Pulmonary artery endothelial cell (primary cell): ENCODE measurements around the gene DEFB123. TPM values are rescaled to one million over a fixed set of nuclear protein-coding genes. Genes with fewer than 3 reads are reported as not detected.
"Not testable (repeated sequence)": the region's sequence is repeated elsewhere in the genome, so short reads cannot be mapped to it uniquely, and the experiment has no call there.

Experiments used
- DNase-seq: peaks from one replicate; pipeline ENCODE4 v3.0.0-alpha.2; 2011; ENCODE audit warnings: low read depth, low spot score
- total RNA-seq: library from RNA; depleted of rRNA; stranded (reverse); fragments of >200 nt; gene quantifications from 2 replicates; pipeline ENCODE4 v1.2.3, GENCODE V29; 2014

DEFB123 gene
- total RNA-seq: not detected in 2 replicates

GRCh38 chr20:31440012-31440659 is at the start of gene DEFB123:
Gene DEFB123 (plus strand): TSS chr20:31440632. CDS start chr20:31440699, 67 bp downstream.
- no peak for DNase-seq

- DNase-seq: no peak
Observed at GRCh38 chr20:31392836-31393235, 47.6 kb upstream of the DEFB123 start.

GRCh38 chr20:31394900-31395299 is 45.5 kb upstream of the DEFB123 start:
- DNase-seq: no peak

GRCh38 chr20:31403886-31404285 is 36.5 kb upstream of the DEFB123 start:
- no peak for DNase-seq

- DNase-seq: no peak
Observed at GRCh38 chr20:31406115-31406514, 34.3 kb upstream of the DEFB123 start, which contains the start of gene DEFB121. Gene DEFB121 (minus strand): TSS chr20:31406215. CDS start chr20:31406152, 63 bp downstream.

GRCh38 chr20:31410011-31410410 is 30.4 kb upstream of the DEFB123 start:
- DNase-seq: no peak

- no peak for DNase-seq
Observed at GRCh38 chr20:31414381-31414780, 26.1 kb upstream of the DEFB123 start.

- DNase-seq: no peak
Observed at GRCh38 chr20:31415653-31416052, 24.8 kb upstream of the DEFB123 start.

- no peak for DNase-seq
Observed at GRCh38 chr20:31418307-31418706, 22.1 kb upstream of the DEFB123 start.

GRCh38 chr20:31425797-31426196 is 14.6 kb upstream of the DEFB123 start:
- no peak for DNase-seq

GRCh38 chr20:31426891-31427551 is 13.4 kb upstream of the DEFB123 start:
- not testable (repeated sequence) for DNase-seq

- not testable (repeated sequence) for DNase-seq
Observed at GRCh38 chr20:31427576-31427975, 12.9 kb upstream of the DEFB123 start.

- no peak for DNase-seq
Observed at GRCh38 chr20:31430568-31431115, 9.8 kb upstream of the DEFB123 start.

- no peak for DNase-seq
Observed at GRCh38 chr20:31446084-31446819, 5.8 kb downstream of the DEFB123 start.

GRCh38 chr20:31449511-31450414 is 9.3 kb downstream of the DEFB123 start:
- DNase-seq: no peak

- no peak for DNase-seq
Observed at GRCh38 chr20:31452575-31452974, 12.1 kb downstream of the DEFB123 start.

GRCh38 chr20:31454361-31454760 is 13.9 kb downstream of the DEFB123 start:
- no peak for DNase-seq

- DNase-seq: not testable (repeated sequence)
Observed at GRCh38 chr20:31470946-31471345, 30.5 kb downstream of the DEFB123 start.

- no peak for DNase-seq
Observed at GRCh38 chr20:31472395-31473330, 32.2 kb downstream of the DEFB123 start.
